Activated naive CD8-positive, alpha-beta T cell treated with anti-CD3 and anti-CD28 coated beads, Interleukin-2, amount 10 ng/mL, durations not matched to agents 7 days and 5 days (primary cell): Measurements from ENCODE around the gene CACHD1. TPM values are rescaled to one million over a fixed set of nuclear protein-coding genes. Genes with fewer than 3 reads are reported as not detected.
A peak's percentile ranks its signal among the peaks of the same experiment; 100 is the strongest.

Source experiments
- ATAC-seq: fragments of 150-1000 bp; cut with Tn5 transposase; one replicate; pipeline ENCODE4 v1.10.0; 2021; ENCODE audit warnings: low read depth, moderate library complexity
- POLR2A ChIA-PET: fragments of 350-600 bp; sonication (Branson Sonifier 250); formaldehyde crosslinking; loops from one replicate; lab custom pipeline; 2021; ENCODE audit warnings: antibody characterized with exemption; lab: Charles Lee
- DNase-seq: peaks from one replicate; pipeline ENCODE4 v3.0.0; 2021
- H3K27ac Mint-ChIP-seq: one replicate; pipeline ENCODE4 v1.8.0; 2022; ENCODE audit warnings: mild to moderate bottlenecking, mixed read lengths
- H3K27me3 Mint-ChIP-seq: one replicate; pipeline ENCODE4 v1.8.0; 2022; ENCODE audit warnings: mild to moderate bottlenecking, moderate library complexity, mixed read lengths
- H3K36me3 Mint-ChIP-seq: one replicate; pipeline ENCODE4 v1.8.0; 2021; ENCODE audit warnings: mild to moderate bottlenecking, mixed read lengths
- H3K4me1 Mint-ChIP-seq: one replicate; pipeline ENCODE4 v1.8.0; 2021; ENCODE audit warnings: mixed read lengths
- H3K4me3 Mint-ChIP-seq: one replicate; pipeline ENCODE4 v1.8.0; 2022; ENCODE audit warnings: mild to moderate bottlenecking, moderate library complexity, mixed read lengths
- H3K9me3 Mint-ChIP-seq: one replicate; pipeline ENCODE4 v1.8.0; 2021; ENCODE audit warnings: mixed read lengths
- total RNA-seq, 2 experiments: library from RNA; stranded (reverse); gene quantifications; one replicate each; pipeline ENCODE4 v1.2.3, GENCODE V29; 2021

CACHD1 gene
- total RNA-seq, 2 experiments from 2014 or later, result 0.82 to 0.91 TPM

GRCh38 chr1:64525116-64525686, 55.3 kb downstream of the CACHD1 start:
- POLR2A ChIA-PET, result no interaction called here
- H3K27me3 Mint-ChIP-seq, result peaks cover 3% of the 10 kb centered on the region
- no peak for ATAC-seq
- H3K36me3 Mint-ChIP-seq, result peaks cover under 1% of the 10 kb centered on the region
- no peak for DNase-seq
- H3K4me3 Mint-ChIP-seq, result no peak overlapping the region
- H3K27ac Mint-ChIP-seq, result no peak overlapping the region
- no peaks in the 10 kb centered on the region for H3K9me3 Mint-ChIP-seq
- H3K4me1 Mint-ChIP-seq, result peaks cover 14% of the 10 kb centered on the region

- Mint-ChIP-seq H3K27me3 (peaks cover 6% of the 10 kb centered on the region), H3K36me3 (peaks cover 1% of the 10 kb centered on the region), H3K4me1 (peaks cover 16% of the 10 kb centered on the region), H3K27ac (no peak overlapping the region), H3K9me3 (no peaks in the 10 kb centered on the region), H3K4me3 (no peak overlapping the region)
- POLR2A ChIA-PET, result no interaction called here
- ATAC-seq (no peak), DNase-seq (no peak)
These were observed 56.4 kb downstream of the CACHD1 start for GRCh38 chr1:64526312-64526711.

- H3K27me3 Mint-ChIP-seq, result peaks cover 6% of the 10 kb centered on the region
- peak; percentile 84 for ATAC-seq
- POLR2A ChIA-PET, result no interaction called here
- peak overlapping the region; percentile 38 for H3K4me3 Mint-ChIP-seq
- H3K36me3 Mint-ChIP-seq, result peaks cover 1% of the 10 kb centered on the region
- no peak for DNase-seq
- H3K27ac Mint-ChIP-seq, result no peak overlapping the region
- H3K9me3 Mint-ChIP-seq, result no peaks in the 10 kb centered on the region
- H3K4me1 Mint-ChIP-seq, result peaks cover 17% of the 10 kb centered on the region
These were observed 57.2 kb downstream of the CACHD1 start for GRCh38 chr1:64527165-64527564.

- no peak for ATAC-seq
These were observed 57.9 kb downstream of the CACHD1 start for GRCh38 chr1:64527786-64528185.

GRCh38 chr1:64530969-64531692, 61.2 kb downstream of the CACHD1 start:
- POLR2A ChIA-PET, result no interaction called here
- H3K36me3 Mint-ChIP-seq, result peaks cover 5% of the 10 kb centered on the region
- no peak overlapping the region for H3K27ac Mint-ChIP-seq
- no peak for DNase-seq
- H3K4me1 Mint-ChIP-seq, result peaks cover 19% of the 10 kb centered on the region
- no peak for ATAC-seq
- no peak overlapping the region for H3K4me3 Mint-ChIP-seq
- peaks cover 2% of the 10 kb centered on the region for H3K27me3 Mint-ChIP-seq
- H3K9me3 Mint-ChIP-seq, result peaks cover 5% of the 10 kb centered on the region

More at GRCh38 chr1:64527786-64528185, 57.9 kb downstream of the CACHD1 start:
- peaks cover 17% of the 10 kb centered on the region for H3K4me1 Mint-ChIP-seq
- POLR2A ChIA-PET, result no interaction called here
- no peak overlapping the region for H3K27ac Mint-ChIP-seq
- peak overlapping the region; percentile 11 for H3K4me3 Mint-ChIP-seq
- peaks cover 1% of the 10 kb centered on the region for H3K36me3 Mint-ChIP-seq
- DNase-seq, result no peak
- no peaks in the 10 kb centered on the region for H3K9me3 Mint-ChIP-seq
- H3K27me3 Mint-ChIP-seq, result peaks cover 6% of the 10 kb centered on the region

GRCh38 chr1:64532646-64533045, 62.7 kb downstream of the CACHD1 start:
- POLR2A ChIA-PET, result no interaction called here
- ATAC-seq (no peak), DNase-seq (no peak)
- Mint-ChIP-seq H3K4me1 (peaks cover 8% of the 10 kb centered on the region), H3K4me3 (no peak overlapping the region), H3K36me3 (peaks cover 5% of the 10 kb centered on the region), H3K9me3 (peaks cover 5% of the 10 kb centered on the region), H3K27me3 (peaks cover 2% of the 10 kb centered on the region), H3K27ac (no peak overlapping the region)

GRCh38 chr1:64535938-64536835, 66.3 kb downstream of the CACHD1 start:
- Mint-ChIP-seq H3K4me3 (no peak overlapping the region), H3K27ac (no peak overlapping the region), H3K9me3 (peaks cover 5% of the 10 kb centered on the region), H3K36me3 (peaks cover 4% of the 10 kb centered on the region), H3K27me3 (no peaks in the 10 kb centered on the region), H3K4me1 (peaks cover 24% of the 10 kb centered on the region)
- ATAC-seq, result no peak
- POLR2A ChIA-PET, result no interaction called here
- no peak for DNase-seq

GRCh38 chr1:64536836-64537490, 67.0 kb downstream of the CACHD1 start:
- no peak for DNase-seq
- Mint-ChIP-seq H3K4me1 (peaks cover 23% of the 10 kb centered on the region), H3K36me3 (peaks cover 5% of the 10 kb centered on the region), H3K27me3 (no peaks in the 10 kb centered on the region), H3K4me3 (no peak overlapping the region), H3K9me3 (peaks cover 5% of the 10 kb centered on the region), H3K27ac (no peak overlapping the region)
- no peak for ATAC-seq
- POLR2A ChIA-PET, result no interaction called here

- POLR2A ChIA-PET, result no interaction called here
- peaks cover 25% of the 10 kb centered on the region for H3K4me1 Mint-ChIP-seq
- DNase-seq, result no peak
- H3K4me3 Mint-ChIP-seq, result no peak overlapping the region
- H3K36me3 Mint-ChIP-seq, result peaks cover 5% of the 10 kb centered on the region
- H3K27ac Mint-ChIP-seq, result no peak overlapping the region
- H3K27me3 Mint-ChIP-seq, result no peaks in the 10 kb centered on the region
- no peak for ATAC-seq
- H3K9me3 Mint-ChIP-seq, result peaks cover 5% of the 10 kb centered on the region
These were observed 68.0 kb downstream of the CACHD1 start for GRCh38 chr1:64537942-64538341.

- DNase-seq (no peak), ATAC-seq (no peak)
- peaks cover 25% of the 10 kb centered on the region for H3K4me1 Mint-ChIP-seq
- no peak overlapping the region for H3K27ac Mint-ChIP-seq
- no peaks in the 10 kb centered on the region for H3K27me3 Mint-ChIP-seq
- POLR2A ChIA-PET, result no interaction called here
- peaks cover 5% of the 10 kb centered on the region for H3K9me3 Mint-ChIP-seq
- H3K4me3 Mint-ChIP-seq, result no peak overlapping the region
- peaks cover 5% of the 10 kb centered on the region for H3K36me3 Mint-ChIP-seq
These were observed 68.5 kb downstream of the CACHD1 start for GRCh38 chr1:64538389-64538788.

- ATAC-seq (no peak), DNase-seq (no peak)
- peaks cover 30% of the 10 kb centered on the region for H3K4me1 Mint-ChIP-seq
- POLR2A ChIA-PET, result no interaction called here
- H3K9me3 Mint-ChIP-seq, result peaks cover 5% of the 10 kb centered on the region
- no peak overlapping the region for H3K27ac Mint-ChIP-seq
- no peak overlapping the region for H3K4me3 Mint-ChIP-seq
- peaks cover 3% of the 10 kb centered on the region for H3K27me3 Mint-ChIP-seq
- H3K36me3 Mint-ChIP-seq, result peaks cover 4% of the 10 kb centered on the region
These were observed 69.4 kb downstream of the CACHD1 start for GRCh38 chr1:64539289-64539688.

- Mint-ChIP-seq H3K9me3 (peaks cover 3% of the 10 kb centered on the region), H3K4me3 (peak overlapping the region; percentile 70), H3K36me3 (peaks cover 2% of the 10 kb centered on the region), H3K4me1 (peaks cover 33% of the 10 kb centered on the region), H3K27ac (no peak overlapping the region), H3K27me3 (peaks cover 3% of the 10 kb centered on the region)
- POLR2A ChIA-PET, result no interaction called here
- ATAC-seq (peak; percentile 29), DNase-seq (no peak)
These were observed 69.9 kb downstream of the CACHD1 start for GRCh38 chr1:64539781-64540218.

GRCh38 chr1:64540265-64540791, 70.4 kb downstream of the CACHD1 start:
- peak overlapping the region; percentile 70 for H3K4me3 Mint-ChIP-seq
- POLR2A ChIA-PET, result no interaction called here

More at GRCh38 chr1:64540265-64540791, 70.4 kb downstream of the CACHD1 start:
- Mint-ChIP-seq H3K27ac (peak overlapping the region; percentile 76), H3K4me1 (peaks cover 38% of the 10 kb centered on the region), H3K9me3 (peaks cover 3% of the 10 kb centered on the region), H3K27me3 (peaks cover 3% of the 10 kb centered on the region), H3K36me3 (peaks cover 2% of the 10 kb centered on the region)
- ATAC-seq (peak; percentile 62), DNase-seq (no peak)
